AG04450 (cell line): ENCODE results near the gene RTKN. TPM values are rescaled to one million over a fixed set of nuclear protein-coding genes. Genes with fewer than 3 reads are reported as not detected.
A peak's percentile ranks its signal among the peaks of the same experiment; 100 is the strongest.
"Not testable (repeated sequence)": the region's sequence is repeated elsewhere in the genome, so short reads cannot be mapped to it uniquely, and the experiment has no call there.

Experiments used
- CTCF ChIA-PET: fragments of 300-600, 350-600 bp; formaldehyde crosslinking; extraction: SDS; loops from one replicate; lab custom pipeline; 2022; ENCODE audit warnings: antibody characterized with exemption, inconsistent platforms; lab: Charles Lee
- POLR2A ChIA-PET: fragments of 350-600 bp; formaldehyde crosslinking; extraction: SDS; loops from one replicate; lab custom pipeline; 2021; ENCODE audit warnings: antibody characterized with exemption, inconsistent platforms; lab: Yijun Ruan, JAX
- DNase-seq: peaks from one replicate; pipeline ENCODE4 v3.0.0-alpha.2; 2011; ENCODE audit warnings: low read depth, low spot score
- H3K27ac ChIP-seq: one replicate; pipeline ENCODE4 v1.5.1; 2012; ENCODE audit warnings: low read depth, low read length, control low read depth
- H3K27me3 ChIP-seq: one replicate; pipeline ENCODE4 v1.6.0; 2012; ENCODE audit warnings: low read length; ENCODE audit not compliant: control insufficient read depth, insufficient read depth
- H3K4me3 ChIP-seq: 2 replicates; pipeline ENCODE4 v1.5.1; 2011; ENCODE audit warnings: mild to moderate bottlenecking, low read depth, low read length, control low read depth
- H3K9me3 ChIP-seq: 2 replicates; pipeline ENCODE4 v1.5.1; 2012; ENCODE audit warnings: low read length; ENCODE audit not compliant: control insufficient read depth, insufficient read depth
- polyA plus RNA-seq: library from polyadenylated mRNA; depleted of rRNA; stranded (reverse); fragments of >200 nt; gene quantifications from 2 replicates; pipeline ENCODE4 v1.2.3, GENCODE V29; 2011
- TF ChIP-seq, protein P1 (sequence below): IDR thresholded peaks from 2 replicates; pipeline ENCODE4 v1.5.1; 2011; ENCODE audit warnings: low read depth, low read length, control low read depth, inconsistent platforms

Gene RTKN
- polyA plus RNA-seq, 1 experiment: 12.7 TPM

- CTCF ChIA-PET: no interaction called here
- DNase-seq: no peak
- TF ChIP-seq, protein P1, sequence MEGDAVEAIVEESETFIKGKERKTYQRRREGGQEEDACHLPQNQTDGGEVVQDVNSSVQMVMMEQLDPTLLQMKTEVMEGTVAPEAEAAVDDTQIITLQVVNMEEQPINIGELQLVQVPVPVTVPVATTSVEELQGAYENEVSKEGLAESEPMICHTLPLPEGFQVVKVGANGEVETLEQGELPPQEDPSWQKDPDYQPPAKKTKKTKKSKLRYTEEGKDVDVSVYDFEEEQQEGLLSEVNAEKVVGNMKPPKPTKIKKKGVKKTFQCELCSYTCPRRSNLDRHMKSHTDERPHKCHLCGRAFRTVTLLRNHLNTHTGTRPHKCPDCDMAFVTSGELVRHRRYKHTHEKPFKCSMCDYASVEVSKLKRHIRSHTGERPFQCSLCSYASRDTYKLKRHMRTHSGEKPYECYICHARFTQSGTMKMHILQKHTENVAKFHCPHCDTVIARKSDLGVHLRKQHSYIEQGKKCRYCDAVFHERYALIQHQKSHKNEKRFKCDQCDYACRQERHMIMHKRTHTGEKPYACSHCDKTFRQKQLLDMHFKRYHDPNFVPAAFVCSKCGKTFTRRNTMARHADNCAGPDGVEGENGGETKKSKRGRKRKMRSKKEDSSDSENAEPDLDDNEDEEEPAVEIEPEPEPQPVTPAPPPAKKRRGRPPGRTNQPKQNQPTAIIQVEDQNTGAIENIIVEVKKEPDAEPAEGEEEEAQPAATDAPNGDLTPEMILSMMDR: no peak
- H3K4me3 ChIP-seq: no peak overlapping the region
- peaks cover 4% of the 10 kb centered on the region for H3K27me3 ChIP-seq
- H3K9me3 ChIP-seq: no peaks in the 10 kb centered on the region; the same call in 1 of the 2 replicates
- H3K27ac ChIP-seq: no peak overlapping the region
- POLR2A ChIA-PET: no interaction called here
Measured at GRCh38 chr2:74423231-74424095, 18.3 kb downstream of the RTKN start.

DNA sequence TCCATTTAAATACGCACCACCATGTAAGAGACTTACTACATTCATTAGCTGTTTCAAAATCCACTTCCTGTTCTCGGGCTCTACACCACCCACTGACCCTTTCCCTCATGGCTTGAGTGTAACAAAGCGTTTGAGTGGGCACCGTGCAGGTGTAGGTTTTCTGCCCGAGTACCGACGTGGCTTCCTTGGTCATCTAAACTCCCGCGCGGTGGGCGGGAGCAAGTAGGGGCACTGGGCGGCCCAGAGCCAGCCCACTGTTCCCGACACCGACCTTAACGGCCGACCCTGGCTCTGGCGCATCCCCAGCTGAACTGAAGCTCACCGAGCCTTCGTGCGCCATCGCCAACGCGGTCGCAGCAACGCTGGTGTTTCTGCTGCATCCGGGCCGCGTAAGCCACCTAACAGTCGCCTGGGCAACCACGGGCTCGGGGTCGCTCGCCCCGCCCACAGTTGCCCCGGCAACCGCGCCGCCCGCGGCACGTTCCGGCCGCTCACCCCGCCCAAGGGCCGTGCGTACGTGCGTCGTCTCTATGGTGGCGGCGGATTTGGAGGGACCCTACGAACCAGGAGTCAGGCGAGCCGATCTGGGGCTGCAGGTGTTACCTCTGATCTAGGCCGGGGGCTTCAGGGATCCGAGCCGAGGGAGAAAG, 20.4 kb downstream of the RTKN start, which contains the start of the genes C2orf81 and WDR54:
C2orf81 (minus strand) TSS at position 399 of the 650 bp plus-strand sequence; CDS start at position 340, 59 bp downstream.
WDR54 (plus strand) TSS at position 510 of the 650 bp plus-strand sequence. CDS start 424 bp downstream, outside the sequence.
- POLR2A ChIA-PET: interaction anchor here (1.0 to 1.3 kb wide), 2 partner anchors 30 to 37 kb away, joined by 3 read pairs; partner anchors contain the start of gene WBP1
- Histone ChIP-seq H3K27me3 (peaks cover 6% of the 10 kb centered on the region), H3K9me3 (no peaks in the 10 kb centered on the region; the same call in 1 of the 2 replicates), H3K27ac (peak within 1 kb of the TSS; percentile 3), H3K4me3 (peak within 1 kb of the TSS; percentile 69)
- peak; percentile 30 for DNase-seq
- TF ChIP-seq, protein P1: no peak
- CTCF ChIA-PET: interaction anchor here (1.1 kb wide), 1 partner anchor 43 kb away, joined by 4 read pairs; no protein-coding TSS in a partner anchor

DNA sequence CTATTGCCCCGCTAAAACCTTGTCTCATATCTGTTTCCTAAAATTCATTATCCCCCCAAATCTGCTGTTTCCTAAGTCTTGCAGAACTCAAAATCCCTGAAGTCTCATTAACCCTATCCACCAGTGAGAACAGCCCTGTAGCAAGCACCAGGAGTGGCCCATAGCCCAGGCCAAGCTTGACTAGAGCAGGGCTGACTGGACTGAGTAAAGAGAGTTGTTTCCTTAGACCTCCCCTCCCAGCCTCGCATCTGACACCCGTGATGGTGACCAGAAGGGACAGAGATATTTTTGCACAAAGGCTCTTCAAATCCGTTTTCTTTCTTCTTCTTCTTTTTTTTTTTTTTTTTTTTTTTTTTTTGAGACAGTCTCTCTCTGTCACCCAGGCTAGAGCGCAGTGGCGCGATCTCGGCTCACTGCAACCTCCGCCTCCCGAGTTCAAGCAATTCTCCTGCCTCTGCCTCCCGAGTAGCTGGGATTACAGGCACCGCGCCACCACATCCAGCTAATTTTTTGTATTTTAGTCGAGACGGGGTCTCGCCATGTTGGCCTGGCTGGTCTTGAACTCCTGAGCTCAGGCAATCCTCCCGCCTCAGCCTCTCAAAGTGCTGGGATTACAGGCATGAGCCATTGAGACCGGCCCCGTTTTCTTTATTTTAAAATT, 21.2 kb downstream of the RTKN start:
- H3K9me3 ChIP-seq, H3K27me3 ChIP-seq, H3K27ac ChIP-seq, CTCF ChIA-PET, POLR2A ChIA-PET, DNase-seq: not testable (repeated sequence)
- H3K4me3 ChIP-seq: peak overlapping the region; percentile 69; the same call in 1 of the 2 replicates

DNA sequence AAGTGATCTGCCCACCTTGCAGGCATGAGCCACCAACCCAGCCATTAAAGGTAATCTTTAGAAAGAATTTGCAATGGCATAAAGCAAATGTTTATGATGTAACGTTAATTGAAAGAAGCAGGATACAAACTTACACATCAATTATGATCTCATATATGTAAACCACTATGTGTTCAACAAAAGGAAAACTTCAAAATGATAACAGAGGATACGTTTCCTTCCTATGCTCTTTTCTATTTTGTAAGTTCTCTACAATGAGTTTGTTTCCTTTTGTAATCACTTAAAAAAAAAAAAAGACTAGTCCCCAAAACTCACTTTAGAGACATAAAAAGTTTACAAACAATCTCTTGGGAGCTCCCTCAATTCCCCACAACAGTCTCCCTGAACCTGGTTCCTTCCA, 21.7 kb downstream of the RTKN start:
- no peak overlapping the region for H3K4me3 ChIP-seq
- POLR2A ChIA-PET: no interaction called here
- CTCF ChIA-PET: no interaction called here
- H3K27ac ChIP-seq: no peak overlapping the region
- H3K9me3 ChIP-seq: no peaks in the 10 kb centered on the region; the same call in 1 of the 2 replicates
- DNase-seq: no peak
- TF ChIP-seq, protein P1: no peak
- H3K27me3 ChIP-seq: peaks cover 14% of the 10 kb centered on the region

GRCh38 chr2:74419345-74419744, 22.4 kb downstream of the RTKN start:
- ChIA-PET POLR2A (no interaction called here), CTCF (no interaction called here)
- no peak for DNase-seq
- H3K9me3 ChIP-seq: no peaks in the 10 kb centered on the region; the same call in 1 of the 2 replicates
- peaks cover 14% of the 10 kb centered on the region for H3K27me3 ChIP-seq
- TF ChIP-seq, protein P1: no peak
- H3K4me3 ChIP-seq: no peak overlapping the region
- no peak overlapping the region for H3K27ac ChIP-seq
